K562 (cell line): ENCODE data around the gene KIAA1210. TPM values are rescaled to one million over a fixed set of nuclear protein-coding genes. Genes with fewer than 3 reads are reported as not detected.

Experiments
- ATAC-seq: fragments of 200-7000 bp; cut with Tn5 transposase; 3 replicates; pipeline ENCODE4 v1.9.1; 2020; ENCODE audit warnings: moderate library complexity
- BruUV-seq: library from RNA; stranded (reverse); fragments of 400-500 nt; replicated peaks from 2 replicates; lab custom pipeline; 2021; lab: Mats Ljungman, UMichigan
- CTCF ChIA-PET: fragments of 300-600 bp; formaldehyde crosslinking; extraction: SDS; loops from one replicate; lab custom pipeline; 2021; ENCODE audit warnings: low intra/inter-chr PET ratio; lab: Yijun Ruan, JAX
- POLR2A ChIA-PET: fragments of 300-600, 350-650 bp; sonication (Branson Sonifier 250); formaldehyde crosslinking; extraction: SDS; loops from one replicate; lab custom pipeline; 2021; ENCODE audit warnings: antibody characterized with exemption, inconsistent platforms; lab: Yijun Ruan, JAX
- DNase-seq, 4 experiments: peaks; one replicate each; pipeline versions ENCODE4 v3.0.0 to v3.0.0-alpha.2; 2011 to 2018; ENCODE audit warnings: low spot score in 3 of 4, mixed read lengths in 3 of 4; ENCODE audit errors: extremely low read depth in 1 of 4
- FAIRE-seq: peaks from 2 replicates; lab custom pipeline; 2011; peaks lifted over from hg19 to GRCh38; lab: Jason Lieb, UNC
- H2AFZ ChIP-seq: 2 replicates; pipeline ENCODE4 v1.6.0; 2011; ENCODE audit warnings: low read depth, low read length, control low read depth, inconsistent platforms
- H3K27ac ChIP-seq: fragments of 200-600 bp; 3 replicates; pipeline ENCODE4 v1.8.0; 2011; ENCODE audit warnings: low read depth, mild to moderate bottlenecking, control low read depth, inconsistent platforms, low read length, moderate library complexity, mixed read lengths; ENCODE audit errors: extremely low read depth
- H3K27me3 ChIP-seq, 2 experiments: fragments of 300-600 bp in 1 of 2; 2 replicates in 1 of 2; 3 replicates in 1 of 2; pipeline versions ENCODE4 v1.6.0 to v1.8.0; 2011; ENCODE audit warnings: inconsistent platforms in 2 of 2, low read length in 2 of 2, mild to moderate bottlenecking in 1 of 2, mixed read lengths in 1 of 2, moderate library complexity in 1 of 2; ENCODE audit not compliant: control insufficient read depth in 2 of 2, insufficient read depth in 2 of 2
- H3K36me3 ChIP-seq: fragments of 300-600 bp; 3 replicates; pipeline ENCODE4 v1.8.0; 2011; ENCODE audit warnings: mild to moderate bottlenecking, low read length, inconsistent platforms; ENCODE audit not compliant: control insufficient read depth, insufficient read depth
- H3K4me1 ChIP-seq, 2 experiments: fragments of 200-600 bp in 1 of 2; replicated peaks in 1 of 2; 2 replicates in 1 of 2; 3 replicates in 1 of 2; pipeline versions ENCODE4 v1.5.1 to v1.8.0; 2011; ENCODE audit warnings: inconsistent platforms in 2 of 2, low read length in 2 of 2, mild to moderate bottlenecking in 1 of 2, mixed read lengths in 1 of 2, moderate library complexity in 1 of 2; ENCODE audit not compliant: control insufficient read depth in 2 of 2, insufficient read depth in 2 of 2
- H3K4me2 ChIP-seq: 2 replicates; pipeline ENCODE4 v1.6.1; 2011; ENCODE audit warnings: low read length, control low read depth, inconsistent platforms, mixed read lengths; ENCODE audit not compliant: insufficient read depth
- H3K4me3 ChIP-seq: fragments of 200-600 bp; sonication (generic), shearing (Covaris generic); 2 replicates; pipeline ENCODE4 v1.5.1; 2016; ENCODE audit warnings: control low read depth, inconsistent platforms
- H3K79me2 ChIP-seq: fragments of 200-600 bp; 3 replicates; pipeline ENCODE4 v1.8.0; 2011; ENCODE audit warnings: low read length, inconsistent platforms; ENCODE audit not compliant: control insufficient read depth, insufficient read depth
- H3K9ac ChIP-seq, 2 experiments: 2 replicates each; pipeline versions ENCODE4 v1.6.0 to v1.6.1; 2011; ENCODE audit warnings: low read depth in 2 of 2, low read length in 2 of 2, control low read depth in 1 of 2, inconsistent platforms in 1 of 2, mild to moderate bottlenecking in 1 of 2, mixed read lengths in 1 of 2; ENCODE audit not compliant: insufficient read depth in 1 of 2
- H3K9me1 ChIP-seq: one replicate; pipeline ENCODE4 v1.6.0; 2011; ENCODE audit warnings: inconsistent platforms, mild to moderate bottlenecking, low read length, moderate library complexity; ENCODE audit not compliant: control insufficient read depth, insufficient read depth
- H3K9me3 ChIP-seq: replicated peaks from 2 replicates; pipeline ENCODE4 v1.5.1; 2011; ENCODE audit warnings: low read depth, low read length, inconsistent platforms; ENCODE audit not compliant: control insufficient read depth, insufficient read depth
- H4K20me1 ChIP-seq: replicated peaks from 2 replicates; pipeline ENCODE4 v1.6.1; 2011; ENCODE audit warnings: low read length, inconsistent platforms, mixed read lengths; ENCODE audit not compliant: control insufficient read depth, insufficient read depth
- ADNP ChIP-seq: fragments of 200-800 bp; sonication (Bioruptor generic); IDR thresholded peaks from 2 replicates; pipeline ENCODE4 v1.6.1; 2016; ENCODE audit warnings: missing genetic modification characterization, missing compliant biosample characterization
- CBX1 ChIP-seq: sonication (generic); IDR thresholded peaks from 2 replicates; pipeline ENCODE4 v1.6.1; 2016; ENCODE audit warnings: antibody characterized with exemption, low read depth, mild to moderate bottlenecking
- ILF3 ChIP-seq: fragments of 450-650 bp; IDR thresholded peaks from 2 replicates; pipeline ENCODE4 v1.6.1; 2018; ENCODE audit warnings: antibody characterized with exemption, mild to moderate bottlenecking, moderate library complexity, borderline replicate concordance
- NCOA4 ChIP-seq: fragments of 450-650 bp; IDR thresholded peaks from 2 replicates; pipeline ENCODE4 v1.6.1; 2018; ENCODE audit warnings: mild to moderate bottlenecking; ENCODE audit not compliant: partially characterized antibody
- NELFE ChIP-seq: IDR thresholded peaks from 2 replicates; pipeline ENCODE4 v1.6.1; 2011; ENCODE audit warnings: mild to moderate bottlenecking; ENCODE audit not compliant: insufficient read depth, insufficient read length
- RFX5 ChIP-seq: IDR thresholded peaks from 2 replicates; pipeline ENCODE4 v1.6.1; 2011; ENCODE audit warnings: low read depth, mild to moderate bottlenecking, improper control_type of control experiment, low read length
- SMARCE1 ChIP-seq: fragments of 450-650 bp; IDR thresholded peaks from 2 replicates; pipeline ENCODE4 v1.7.1; 2016; ENCODE audit warnings: mild to moderate bottlenecking
- ZNF174 ChIP-seq: fragments of 250-450 bp; sonication (Bioruptor Pico); IDR thresholded peaks from 2 replicates; pipeline ENCODE4 v1.4.0; 2020; ENCODE audit warnings: mild to moderate bottlenecking
- WGBS: fragments of 100-300 bp; shearing (Covaris generic); methylation state at CpG from one replicate; pipeline ENCODE4 v1.1.6; 2016; ENCODE audit warnings: low coverage, mixed read lengths; ENCODE audit not compliant: insufficient coverage; ENCODE audit errors: missing lambda C conversion rate; 5-methylcytosine and 5-hydroxymethylcytosine counted together
- in situ Hi-C: fragments of 300-500 bp; cut with MboI; formaldehyde crosslinking; loops from 4 replicates; pipeline ENCODE4 v1.15.0; 2018; ENCODE audit warnings: inconsistent platforms, mixed read lengths
- intact Hi-C: fragments of 100-400 bp; cut with micrococcal nuclease; formaldehyde crosslinking; loops from 2 replicates; pipeline ENCODE4 v1.14.2; 2022
- polyA plus RNA-seq, 8 experiments: library from polyadenylated mRNA; depleted of rRNA in 4 of 8; stranded (reverse) in 5 of 8; unstranded in 3 of 8; fragments of >200 nt; fragmentation: Nextera tagmentation in 2 of 8; fragmentation: Illumina TruSeq in 1 of 8; extraction: Ambion mirVana in 2 of 8; extraction: Trizol in 1 of 8; gene quantifications; 2 replicates each; pipeline versions ENCODE4 v1.2.1 to v1.2.3, GENCODE V29; 2011 to 2014; ENCODE audit warnings: inconsistent platforms in 1 of 8, missing spikeins in 1 of 8
- total RNA-seq, 7 experiments: library from RNA; depleted of rRNA in 6 of 7; stranded (reverse); fragments of >200 nt in 6 of 7; fragmentation: Illumina TruSeq in 2 of 7; extraction: Trizol in 2 of 7; gene quantifications; 2 replicates each; pipeline versions ENCODE4 v1.2.1 to v1.2.3, GENCODE V29; 2011 to 2021; ENCODE audit warnings: low replicate concordance in 1 of 7
- TF ChIP-seq, protein P1 (sequence below), 2 experiments: IDR thresholded peaks; 2 replicates each; pipeline ENCODE4 v1.6.1; 2011; ENCODE audit warnings: borderline replicate concordance in 1 of 2, control low read depth in 1 of 2, low read depth in 1 of 2, low read length in 1 of 2, mild to moderate bottlenecking in 1 of 2, mixed read lengths in 1 of 2, moderate library complexity in 1 of 2; ENCODE audit not compliant: insufficient read depth in 1 of 2, insufficient read length in 1 of 2, poor library complexity in 1 of 2, severe bottlenecking in 1 of 2; ENCODE audit errors: extremely low read depth in 1 of 2
- TF ChIP-seq, protein P2 (sequence below): fragments of 450-650 bp; formaldehyde crosslinking; IDR thresholded peaks from 2 replicates; pipeline ENCODE4 v1.4.0; 2022; ENCODE audit warnings: missing genetic modification characterization
- TF ChIP-seq, protein P3 (sequence below): fragments of 250-450 bp; sonication (Bioruptor Pico); IDR thresholded peaks from 2 replicates; pipeline ENCODE4 v1.9.0; 2021; ENCODE audit warnings: mild to moderate bottlenecking

The KIAA1210 gene
- total and polyA plus RNA-seq, 9 of the 15 experiments (the other 6 are each of a cell fraction or from before 2014, with no cell fraction given) = not detected

DNA sequence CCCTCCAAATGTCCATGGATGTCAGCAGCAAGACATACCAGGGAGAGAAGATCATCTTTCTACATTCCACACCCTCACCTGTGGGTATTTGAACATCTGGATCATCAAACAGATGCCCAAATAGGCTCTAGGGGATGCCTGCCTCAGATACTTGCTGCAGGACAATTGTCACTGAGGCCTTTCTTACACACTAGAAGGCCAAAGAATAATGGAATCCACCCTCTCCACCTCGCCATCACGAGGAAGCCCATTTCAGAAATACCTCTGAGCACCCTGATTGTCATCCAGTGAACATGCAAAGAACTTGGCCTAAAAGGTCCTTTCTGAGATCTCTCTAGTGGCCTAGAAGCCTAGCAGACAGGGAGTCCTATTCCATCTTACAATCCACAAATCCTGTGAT lies 6.9 kb upstream of the KIAA1210 start:
- no peaks in the 10 kb centered on the region for H3K9me1 ChIP-seq
- 0% methylated on average over 2 of the region's 2 CpGs for WGBS
- BruUV-seq = no TSS peak
- in situ Hi-C loops = no loop called here
- H3K9ac ChIP-seq = no peak overlapping the region
- no peaks in the 10 kb centered on the region for H3K79me2 ChIP-seq
- no peak overlapping the region for H3K27ac ChIP-seq
- POLR2A ChIA-PET = no interaction called here
- no peaks in the 10 kb centered on the region for H3K36me3 ChIP-seq
- no peak overlapping the region for H3K4me3 ChIP-seq
- DNase-seq (no peak), FAIRE-seq (no peak), ATAC-seq (no peak)
- CTCF ChIA-PET = no interaction called here
- no peak overlapping the region for H3K4me2 ChIP-seq
- TF ChIP-seq, protein P1, sequence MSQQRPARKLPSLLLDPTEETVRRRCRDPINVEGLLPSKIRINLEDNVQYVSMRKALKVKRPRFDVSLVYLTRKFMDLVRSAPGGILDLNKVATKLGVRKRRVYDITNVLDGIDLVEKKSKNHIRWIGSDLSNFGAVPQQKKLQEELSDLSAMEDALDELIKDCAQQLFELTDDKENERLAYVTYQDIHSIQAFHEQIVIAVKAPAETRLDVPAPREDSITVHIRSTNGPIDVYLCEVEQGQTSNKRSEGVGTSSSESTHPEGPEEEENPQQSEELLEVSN (IDR thresholded peaks at IDR 0.05; ENCODE audit: borderline replicate concordance in 1 of 2, extremely low read depth in 1 of 2, insufficient read depth in 1 of 2, insufficient read length in 1 of 2, low read depth in 1 of 2, low read length in 1 of 2, poor library complexity in 1 of 2, severe bottlenecking in 1 of 2) = no peak
- TF ChIP-seq NCOA4 = no peak
- no peak overlapping the region for H2AFZ ChIP-seq
- no peaks in the 10 kb centered on the region for H4K20me1 ChIP-seq
- peaks cover 0 to 31% of the 10 kb centered on the region in 2 experiments; a peak in 3 of 5 replicates for H3K27me3 ChIP-seq
- intact Hi-C loops = no loop called here
- H3K4me1 ChIP-seq = no peaks in the 10 kb centered on the region
- no peaks in the 10 kb centered on the region for H3K9me3 ChIP-seq

DNA sequence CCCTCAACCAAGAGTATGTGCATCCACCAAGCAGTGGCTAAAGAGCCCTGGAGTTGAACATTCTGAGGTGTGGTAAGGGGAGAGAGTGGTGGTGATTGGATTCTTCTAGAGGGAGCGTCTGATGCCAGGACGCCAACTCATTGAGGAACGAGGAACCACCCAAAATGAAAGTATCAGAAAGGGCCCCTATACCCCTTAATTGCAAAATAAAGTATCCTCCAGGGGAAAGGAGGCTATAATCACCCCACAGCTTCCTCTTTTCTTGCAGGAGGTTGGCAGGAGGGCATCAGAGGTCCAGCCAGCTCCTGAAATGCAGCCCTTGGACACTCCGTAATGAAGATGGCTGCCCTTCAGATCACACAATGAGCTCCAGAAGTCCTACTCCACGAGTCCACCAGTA lies 5.3 kb upstream of the KIAA1210 start:
- Histone ChIP-seq H3K27me3 (peaks cover 0 to 25% of the 10 kb centered on the region in 2 experiments; a peak in 3 of 5 replicates), H3K79me2 (no peaks in the 10 kb centered on the region), H3K9me1 (no peaks in the 10 kb centered on the region), H3K4me3 (no peak overlapping the region), H3K36me3 (no peaks in the 10 kb centered on the region), H3K4me2 (no peak overlapping the region), H3K9ac (no peak overlapping the region), H3K27ac (no peak overlapping the region), H3K4me1 (no peaks in the 10 kb centered on the region), H2AFZ (no peak overlapping the region), H4K20me1 (no peaks in the 10 kb centered on the region), H3K9me3 (no peaks in the 10 kb centered on the region)
- 0% methylated on average over 5 of the region's 5 CpGs for WGBS
- DNase-seq = no peak
- no peak for ATAC-seq
- in situ Hi-C loops = no loop called here
- POLR2A ChIA-PET = no interaction called here
- no TSS peak for BruUV-seq
- CTCF ChIA-PET = interaction anchor here (0.5 kb wide), 1 partner anchor 313 kb away, joined by 4 read pairs; no protein-coding TSS in a partner anchor
- no peak for FAIRE-seq
- intact Hi-C loops = no loop called here
- TF ChIP-seq NELFE (no peak), SMARCE1 (no peak), ILF3 (no peak), ADNP (no peak), RFX5 (no peak), CBX1 (no peak), ZNF174 (CRISPR knock-in tag) (no peak)
- TF ChIP-seq, protein P2, sequence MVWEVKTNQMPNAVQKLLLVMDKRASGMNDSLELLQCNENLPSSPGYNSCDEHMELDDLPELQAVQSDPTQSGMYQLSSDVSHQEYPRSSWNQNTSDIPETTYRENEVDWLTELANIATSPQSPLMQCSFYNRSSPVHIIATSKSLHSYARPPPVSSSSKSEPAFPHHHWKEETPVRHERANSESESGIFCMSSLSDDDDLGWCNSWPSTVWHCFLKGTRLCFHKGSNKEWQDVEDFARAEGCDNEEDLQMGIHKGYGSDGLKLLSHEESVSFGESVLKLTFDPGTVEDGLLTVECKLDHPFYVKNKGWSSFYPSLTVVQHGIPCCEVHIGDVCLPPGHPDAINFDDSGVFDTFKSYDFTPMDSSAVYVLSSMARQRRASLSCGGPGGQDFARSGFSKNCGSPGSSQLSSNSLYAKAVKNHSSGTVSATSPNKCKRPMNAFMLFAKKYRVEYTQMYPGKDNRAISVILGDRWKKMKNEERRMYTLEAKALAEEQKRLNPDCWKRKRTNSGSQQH (CRISPR knock-in tag) = no peak
- TF ChIP-seq, protein P3, sequence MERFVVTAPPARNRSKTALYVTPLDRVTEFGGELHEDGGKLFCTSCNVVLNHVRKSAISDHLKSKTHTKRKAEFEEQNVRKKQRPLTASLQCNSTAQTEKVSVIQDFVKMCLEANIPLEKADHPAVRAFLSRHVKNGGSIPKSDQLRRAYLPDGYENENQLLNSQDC (CRISPR knock-in tag) = no peak
- TF ChIP-seq, protein P1 (IDR thresholded peaks at IDR 0.05; ENCODE audit: borderline replicate concordance in 1 of 2, extremely low read depth in 1 of 2, insufficient read depth in 1 of 2, insufficient read length in 1 of 2, low read depth in 1 of 2, low read length in 1 of 2, poor library complexity in 1 of 2, severe bottlenecking in 1 of 2) = no peak
